ENCODE results near the gene GDF7. TPM values are rescaled to one million over a fixed set of nuclear protein-coding genes. Genes with fewer than 3 reads are reported as not detected.

The GDF7 gene
- total RNA-seq, 1 experiment from 2014 or later, result 0.04 TPM

DNA sequence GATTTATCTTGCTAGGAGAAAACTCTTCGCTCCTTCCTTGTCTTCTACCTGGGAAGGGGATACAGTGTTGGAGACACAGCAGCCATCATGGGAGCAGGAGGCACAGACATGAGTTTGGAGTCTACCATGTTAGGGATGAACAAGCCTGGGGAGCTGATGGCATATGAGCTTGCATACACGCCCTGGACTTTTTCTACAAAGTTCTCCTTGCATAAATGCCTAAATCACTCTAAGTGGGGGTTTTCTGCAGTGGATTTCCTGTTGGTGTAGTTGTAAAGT is 12.5 kb upstream of the GDF7 start:
- Histone ChIP-seq H2BK120ac (ENCODE audit: low read depth, low read length, poor library complexity, severe bottlenecking) (no peak overlapping the region), H3K9me3 (ENCODE audit: control insufficient read depth, low read depth, low read length) (no peaks in the 10 kb centered on the region), H3T11ph (ENCODE audit: low read length) (no peak overlapping the region), H2AK5ac (ENCODE audit: insufficient read length, low read length) (no peak overlapping the region), H4K8ac (replicated peaks; ENCODE audit: insufficient read length, low read depth, low read length) (no peak overlapping the region), H4K20me1 (ENCODE audit: control insufficient read depth, insufficient read depth, insufficient read length) (no peaks in the 10 kb centered on the region), H3K23ac (ENCODE audit: insufficient read length, low read depth, low read length) (no peak overlapping the region), H2AFZ (ENCODE audit: low read length) (no peak overlapping the region), H3K79me1 (ENCODE audit: insufficient read depth, low read depth, low read length, poor library complexity, severe bottlenecking) (no peaks in the 10 kb centered on the region), H3K4me2 (ENCODE audit: insufficient read depth, insufficient read length, low read length) (no peak overlapping the region), H2BK20ac (ENCODE audit: low read depth, low read length, poor library complexity, severe bottlenecking) (no peak overlapping the region), H4K5ac (ENCODE audit: insufficient read length, low read depth, low read length) (no peak overlapping the region), H3K18ac (ENCODE audit: insufficient read length, low read depth, low read length) (no peak overlapping the region), H3K4ac (ENCODE audit: low read depth, low read length) (no peak overlapping the region), H3K23me2 (ENCODE audit: insufficient read length, low read depth, low read length, poor library complexity, severe bottlenecking) (peaks cover 5% of the 10 kb centered on the region), H3K79me2 (ENCODE audit: insufficient read depth, low read length) (no peaks in the 10 kb centered on the region), H2BK12ac (ENCODE audit: insufficient read length, low read depth, low read length) (no peak overlapping the region), H2BK5ac (ENCODE audit: insufficient read length, low read length) (no peak overlapping the region), H3K56ac (ENCODE audit: insufficient read length, low read depth, low read length) (no peak overlapping the region), H3K14ac (ENCODE audit: insufficient read depth, low read length) (no peak overlapping the region), H3K9ac (ENCODE audit: extremely low read depth, insufficient read length, low read length) (no peak overlapping the region), H3K4me1 (ENCODE audit: insufficient read depth, low read length) (no peaks in the 10 kb centered on the region; the same call in 1 of the 2 replicates), H4K91ac (ENCODE audit: insufficient read length, low read depth, low read length) (no peak overlapping the region), H3K27ac (ENCODE audit: insufficient read length, low read depth, low read length) (no peak overlapping the region), H2BK15ac (ENCODE audit: low read depth, low read length) (no peak overlapping the region), H3K27me3 (ENCODE audit: insufficient read depth, low read length) (no peaks in the 10 kb centered on the region; the same call in 1 of the 2 replicates)
- Mint-ChIP-seq H3K4me3 (no peak overlapping the region), H3K27me3 (ENCODE audit: low read depth) (peaks cover 46% of the 10 kb centered on the region), H3K27ac (no peak overlapping the region), H3K9me3 (no peaks in the 10 kb centered on the region), H3K36me3 (ENCODE audit: insufficient read depth in 1 of 3, low read depth in 3 of 3) (no peaks in the 10 kb centered on the region; a peak in 1 of 7 replicates), H3K4me1 (peaks cover 20 to 29% of the 10 kb centered on the region in 2 experiments)
- TF ChIP-seq, protein P1, sequence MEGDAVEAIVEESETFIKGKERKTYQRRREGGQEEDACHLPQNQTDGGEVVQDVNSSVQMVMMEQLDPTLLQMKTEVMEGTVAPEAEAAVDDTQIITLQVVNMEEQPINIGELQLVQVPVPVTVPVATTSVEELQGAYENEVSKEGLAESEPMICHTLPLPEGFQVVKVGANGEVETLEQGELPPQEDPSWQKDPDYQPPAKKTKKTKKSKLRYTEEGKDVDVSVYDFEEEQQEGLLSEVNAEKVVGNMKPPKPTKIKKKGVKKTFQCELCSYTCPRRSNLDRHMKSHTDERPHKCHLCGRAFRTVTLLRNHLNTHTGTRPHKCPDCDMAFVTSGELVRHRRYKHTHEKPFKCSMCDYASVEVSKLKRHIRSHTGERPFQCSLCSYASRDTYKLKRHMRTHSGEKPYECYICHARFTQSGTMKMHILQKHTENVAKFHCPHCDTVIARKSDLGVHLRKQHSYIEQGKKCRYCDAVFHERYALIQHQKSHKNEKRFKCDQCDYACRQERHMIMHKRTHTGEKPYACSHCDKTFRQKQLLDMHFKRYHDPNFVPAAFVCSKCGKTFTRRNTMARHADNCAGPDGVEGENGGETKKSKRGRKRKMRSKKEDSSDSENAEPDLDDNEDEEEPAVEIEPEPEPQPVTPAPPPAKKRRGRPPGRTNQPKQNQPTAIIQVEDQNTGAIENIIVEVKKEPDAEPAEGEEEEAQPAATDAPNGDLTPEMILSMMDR (conservative IDR thresholded peaks at IDR 0.05), result no peak
- WGBS (ENCODE audit: extremely low coverage, insufficient read length, low lambda C conversion rate), result no CpG with 5 or more reads among the region's 2 CpGs
- no peak for DNase-seq

Data from H9 (cell line).